ENCODE results near the gene RRAGC. TPM values are rescaled to one million over a fixed set of nuclear protein-coding genes. Genes with fewer than 3 reads are reported as not detected.

RRAGC gene
- polyA plus RNA-seq, 1 donor from 2014 or later, result 23.6 TPM

- H3K9ac ChIP-seq (ENCODE audit: low read length), result peak overlapping the region; percentile 60
- H3K79me2 ChIP-seq (replicated peaks; ENCODE audit: insufficient read depth, low read length), result peaks cover 5% of the 10 kb centered on the region
- H3F3A ChIP-seq (ENCODE audit: insufficient read depth, low read length, poor library complexity, severe bottlenecking), result no peaks in the 10 kb centered on the region
- H4K20me1 ChIP-seq (ENCODE audit: insufficient read depth), result no peaks in the 10 kb centered on the region
- peak overlapping the region; percentile 30 for H3K4me2 ChIP-seq (ENCODE audit: low read length)
- no peaks in the 10 kb centered on the region for H3K36me3 ChIP-seq (ENCODE audit: insufficient read depth, low read length)
- H3K9me3 ChIP-seq (ENCODE audit: low read length), result no peaks in the 10 kb centered on the region
- no peaks in the 10 kb centered on the region for H3K27me3 ChIP-seq (ENCODE audit: insufficient read depth, low read depth, low read length)
- H2AFZ ChIP-seq (ENCODE audit: low read depth, low read length), result peak overlapping the region; percentile 48
- no peaks in the 10 kb centered on the region for H3K9me2 ChIP-seq (ENCODE audit: insufficient read depth, low read length)
- TF ChIP-seq TAF1 (IDR thresholded peaks at IDR 0.05; ENCODE audit: low read depth), result no peak
- TF ChIP-seq EP300 (conservative IDR thresholded peaks at IDR 0.05; ENCODE audit: poor library complexity, severe bottlenecking), result no peak
- TF ChIP-seq EZH2 (IDR thresholded peaks at IDR 0.05; ENCODE audit: borderline replicate concordance, insufficient read depth, low read length, poor library complexity, severe bottlenecking), result no peak
- no peak for TF ChIP-seq REST (IDR thresholded peaks at IDR 0.05; ENCODE audit: borderline replicate concordance)
- no peak for TF ChIP-seq SMC3 (conservative IDR thresholded peaks at IDR 0.05; ENCODE audit: poor library complexity)
- TF ChIP-seq MXI1 (conservative IDR thresholded peaks at IDR 0.05; ENCODE audit: poor library complexity, severe bottlenecking), result no peak
- no peak for TF ChIP-seq POLR2AphosphoS5 (IDR thresholded peaks at IDR 0.05)
- no peak for TF ChIP-seq CTCF (IDR thresholded peaks at IDR 0.05; ENCODE audit: poor library complexity, severe bottlenecking)
- TF ChIP-seq RAD21 (conservative IDR thresholded peaks at IDR 0.05), result no peak
- no peak overlapping the region for H3K27ac ChIP-seq (ENCODE audit: low read length)
- H3K4me3 ChIP-seq (ENCODE audit: low read length), result peak overlapping the region; percentile 86
Measured at GRCh38 chr1:38872401-38873026, 12.9 kb upstream of the RRAGC start.

GRCh38 chr1:38870996-38871395, 11.4 kb upstream of the RRAGC start:
- no peak overlapping the region for H2AFZ ChIP-seq (ENCODE audit: low read depth, low read length)
- no peak overlapping the region for H3K9ac ChIP-seq (ENCODE audit: low read length)
- peaks cover 5% of the 10 kb centered on the region for H3K79me2 ChIP-seq (replicated peaks; ENCODE audit: insufficient read depth, low read length)
- no peak for TF ChIP-seq REST (IDR thresholded peaks at IDR 0.05; ENCODE audit: borderline replicate concordance)
- no peak for TF ChIP-seq EZH2 (IDR thresholded peaks at IDR 0.05; ENCODE audit: borderline replicate concordance, insufficient read depth, low read length, poor library complexity, severe bottlenecking)
- no peak for TF ChIP-seq CTCF (IDR thresholded peaks at IDR 0.05; ENCODE audit: poor library complexity, severe bottlenecking)
- no peak for TF ChIP-seq EP300 (conservative IDR thresholded peaks at IDR 0.05; ENCODE audit: poor library complexity, severe bottlenecking)
- TF ChIP-seq POLR2AphosphoS5 (IDR thresholded peaks at IDR 0.05), result no peak
- no peak for TF ChIP-seq SMC3 (conservative IDR thresholded peaks at IDR 0.05; ENCODE audit: poor library complexity)
- TF ChIP-seq TAF1 (IDR thresholded peaks at IDR 0.05; ENCODE audit: low read depth), result no peak
- no peak for TF ChIP-seq MXI1 (conservative IDR thresholded peaks at IDR 0.05; ENCODE audit: poor library complexity, severe bottlenecking)
- no peak for TF ChIP-seq RAD21 (conservative IDR thresholded peaks at IDR 0.05)
- no peaks in the 10 kb centered on the region for H4K20me1 ChIP-seq (ENCODE audit: insufficient read depth)
- no peaks in the 10 kb centered on the region for H3K27me3 ChIP-seq (ENCODE audit: insufficient read depth, low read depth, low read length)
- H3K4me2 ChIP-seq (ENCODE audit: low read length), result no peak overlapping the region
- no peak overlapping the region for H3K4me3 ChIP-seq (ENCODE audit: low read length)
- H3K27ac ChIP-seq (ENCODE audit: low read length), result no peak overlapping the region
- H3K36me3 ChIP-seq (ENCODE audit: insufficient read depth, low read length), result no peaks in the 10 kb centered on the region
- H3F3A ChIP-seq (ENCODE audit: insufficient read depth, low read length, poor library complexity, severe bottlenecking), result no peaks in the 10 kb centered on the region
- no peaks in the 10 kb centered on the region for H3K9me3 ChIP-seq (ENCODE audit: low read length)
- no peaks in the 10 kb centered on the region for H3K9me2 ChIP-seq (ENCODE audit: insufficient read depth, low read length)
